ENCODE measurements around the gene DHX29. TPM values are rescaled to one million over a fixed set of nuclear protein-coding genes. Genes with fewer than 3 reads are reported as not detected.

Gene DHX29
- total RNA-seq, 3 donors from 2014 or later (not counting 1 experiment from before 2014, with no cell fraction given), result 16.7 to 22.0 (median 19.3) TPM

- Mint-ChIP-seq H3K27ac (no peak overlapping the region), H3K4me1 (peaks cover 21 to 27% of the 10 kb centered on the region in 2 donors), H3K9me3 (no peaks in the 10 kb centered on the region), H3K36me3 (no peaks in the 10 kb centered on the region), H3K4me3 (peak overlapping the region; percentile 64), H3K27me3 (ENCODE audit: low read depth in 2 of 2) (peaks cover 74 to 82% of the 10 kb centered on the region in 2 donors)
- DNase-seq, result peak in 1 of 2 donors; percentile 56
- Histone ChIP-seq H3K4me1 (ENCODE audit: control insufficient read depth, insufficient read depth, low read length) (peaks cover 36% of the 10 kb centered on the region), H3K36me3 (ENCODE audit: control insufficient read depth, insufficient read depth, low read length) (no peaks in the 10 kb centered on the region), H3K27ac (ENCODE audit: low read length) (no peak overlapping the region), H3K4me3 (ENCODE audit: low read length) (no peak overlapping the region), H3K27me3 (ENCODE audit: control insufficient read depth, insufficient read depth, low read length) (peaks cover 81% of the 10 kb centered on the region), H3K9me3 (ENCODE audit: control insufficient read depth, insufficient read depth, low read length) (no peaks in the 10 kb centered on the region)
- ATAC-seq, result peak in 2 of 3 donors; percentile 46
- WGBS (ENCODE audit: insufficient coverage), result 3% methylated on average over 53 of the region's 54 CpGs
- intact Hi-C loops (cut with micrococcal nuclease), result no loop called here
- no peak for TF ChIP-seq CTCF (IDR thresholded peaks at IDR 0.05)
Observed at GRCh38 chr5:55226027-55226933, 81.2 kb downstream of the DHX29 start.

- no peaks in the 10 kb centered on the region for H3K9me3 ChIP-seq (ENCODE audit: control insufficient read depth, insufficient read depth, low read length)
- H3K4me1 ChIP-seq (ENCODE audit: control insufficient read depth, insufficient read depth, low read length), result peaks cover 38% of the 10 kb centered on the region
- H3K27ac ChIP-seq (ENCODE audit: low read length), result no peak overlapping the region
- peaks cover 24 to 30% of the 10 kb centered on the region in 2 donors for H3K4me1 Mint-ChIP-seq
- H3K36me3 Mint-ChIP-seq, result no peaks in the 10 kb centered on the region
- DNase-seq (no peak), ATAC-seq (no peak)
- peak overlapping the region; percentile 55 for H3K4me3 Mint-ChIP-seq
- intact Hi-C loops (cut with micrococcal nuclease), result no loop called here
- H3K4me3 ChIP-seq (ENCODE audit: low read length), result no peak overlapping the region
- H3K27ac Mint-ChIP-seq, result no peak overlapping the region
- no peak for TF ChIP-seq CTCF (IDR thresholded peaks at IDR 0.05)
- H3K9me3 Mint-ChIP-seq, result no peaks in the 10 kb centered on the region
- H3K27me3 Mint-ChIP-seq (ENCODE audit: low read depth in 2 of 2), result peaks cover 77 to 82% of the 10 kb centered on the region in 2 donors
- H3K27me3 ChIP-seq (ENCODE audit: control insufficient read depth, insufficient read depth, low read length), result peaks cover 81% of the 10 kb centered on the region
- no peaks in the 10 kb centered on the region for H3K36me3 ChIP-seq (ENCODE audit: control insufficient read depth, insufficient read depth, low read length)
Observed at GRCh38 chr5:55225346-55225745, 82.1 kb downstream of the DHX29 start.

- 24% methylated on average over 6 of the region's 7 CpGs for WGBS (ENCODE audit: insufficient coverage)
- Mint-ChIP-seq H3K4me3 (peak overlapping the region; percentile 50), H3K27ac (no peak overlapping the region), H3K4me1 (peaks cover 28 to 33% of the 10 kb centered on the region in 2 donors), H3K27me3 (ENCODE audit: low read depth in 2 of 2) (peaks cover 77 to 80% of the 10 kb centered on the region in 2 donors), H3K36me3 (no peaks in the 10 kb centered on the region), H3K9me3 (no peaks in the 10 kb centered on the region)
- Histone ChIP-seq H3K9me3 (ENCODE audit: control insufficient read depth, insufficient read depth, low read length) (no peaks in the 10 kb centered on the region), H3K27me3 (ENCODE audit: control insufficient read depth, insufficient read depth, low read length) (peaks cover 69% of the 10 kb centered on the region), H3K36me3 (ENCODE audit: control insufficient read depth, insufficient read depth, low read length) (no peaks in the 10 kb centered on the region), H3K4me3 (ENCODE audit: low read length) (no peak overlapping the region), H3K27ac (ENCODE audit: low read length) (no peak overlapping the region), H3K4me1 (ENCODE audit: control insufficient read depth, insufficient read depth, low read length) (peaks cover 41% of the 10 kb centered on the region)
- no peak for TF ChIP-seq CTCF (IDR thresholded peaks at IDR 0.05)
- ATAC-seq (no peak), DNase-seq (no peak)
- intact Hi-C loops (cut with micrococcal nuclease), result no loop called here
Observed at GRCh38 chr5:55223812-55224240, 83.7 kb downstream of the DHX29 start.
